Stimulated activated CD8-positive, alpha-beta memory T cell treated with anti-CD3 and anti-CD28 coated beads, Interleukin-4, amount 100 ng/mL, for 24 hours (primary cell): ENCODE measurements around the gene HERC5.
"Not testable (repeated sequence)": the region's sequence is repeated elsewhere in the genome, so short reads cannot be mapped to it uniquely, and the experiment has no call there.

Source experiments
- DNase-seq: peaks from one replicate; pipeline ENCODE4 v3.0.0-alpha.2; 2020; ENCODE audit warnings: low read depth

HERC5 gene

GRCh38 chr4:88448211-88448765 lies 8.6 kb upstream of the HERC5 start:
- not testable (repeated sequence) for DNase-seq

DNA sequence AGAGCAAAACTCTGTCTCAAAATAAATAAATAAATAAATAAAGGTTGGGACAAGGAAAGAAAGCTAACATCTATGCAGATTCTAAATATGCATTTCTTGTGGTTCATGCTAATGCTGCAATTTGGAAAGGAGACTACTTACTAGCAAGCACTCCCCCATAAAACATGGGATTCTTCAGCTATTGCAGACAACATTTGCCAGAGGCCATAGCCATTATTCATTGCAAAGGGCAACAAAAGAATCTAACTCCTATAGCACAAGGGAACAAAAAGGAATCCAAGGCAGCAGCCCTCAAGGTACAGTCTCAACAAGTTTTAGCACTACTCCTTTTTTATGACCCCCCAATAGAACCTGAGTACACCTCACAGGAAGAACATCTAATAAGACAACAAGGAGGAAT lies 8.0 kb upstream of the HERC5 start:
- no peak for DNase-seq

DNA sequence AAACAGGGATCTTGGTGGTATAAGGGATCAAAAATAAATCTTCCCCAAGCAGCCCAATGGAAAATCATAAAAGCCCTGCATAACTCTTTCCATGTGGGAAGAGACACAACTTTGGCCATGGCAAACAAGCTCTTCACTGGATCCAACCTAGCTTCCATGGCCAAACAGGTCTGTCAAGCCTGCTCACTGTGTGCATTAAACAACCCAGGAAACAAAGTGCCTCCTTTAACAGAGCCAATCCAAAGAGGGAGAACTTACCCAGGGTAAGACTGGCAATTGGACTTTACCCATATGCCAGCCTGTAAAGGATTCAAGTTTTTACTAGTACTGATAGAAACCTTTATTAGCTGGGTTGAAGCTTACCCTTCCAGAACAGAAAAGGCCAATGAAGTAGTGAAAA lies 7.6 kb upstream of the HERC5 start:
- no peak for DNase-seq

DNA sequence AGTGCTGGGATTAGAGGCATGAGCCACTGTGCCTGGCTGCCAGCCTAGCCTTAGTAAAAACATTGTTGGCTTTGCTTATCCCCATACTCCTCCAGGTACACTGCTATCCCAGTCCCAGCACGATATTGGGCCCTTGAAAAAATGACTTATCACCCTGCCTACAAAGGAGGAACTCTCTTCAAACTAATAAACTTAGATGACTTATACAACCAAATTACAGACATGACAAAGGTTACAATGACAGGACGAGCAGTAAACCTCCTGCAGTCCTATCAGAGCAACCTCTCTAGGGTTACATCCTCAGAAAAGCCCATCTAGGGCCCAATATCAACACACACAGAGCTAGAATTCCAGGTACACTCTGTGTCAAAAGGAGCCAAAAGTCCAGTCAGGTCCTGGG lies 5.7 kb upstream of the HERC5 start:
- DNase-seq = no peak

DNA sequence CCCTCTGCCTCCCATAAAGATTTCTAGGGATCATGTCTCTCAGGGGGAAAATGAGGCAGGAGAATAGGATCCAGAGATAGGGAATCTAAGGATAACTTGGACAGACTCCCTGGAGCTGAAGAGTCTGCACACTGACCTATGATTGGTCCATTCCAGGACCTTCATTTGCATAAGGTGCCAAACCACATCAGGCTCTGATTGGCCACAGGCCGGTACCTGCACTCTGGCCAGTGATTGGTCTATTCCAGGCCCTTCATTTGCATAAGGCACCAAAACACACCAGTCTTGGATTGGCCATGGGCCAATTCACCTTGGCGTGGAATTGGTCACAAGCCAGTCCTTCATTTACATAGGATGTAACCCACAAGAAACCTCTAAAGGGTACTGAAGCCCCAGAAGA lies 4.0 kb upstream of the HERC5 start:
- DNase-seq = no peak

GRCh38 chr4:88457307-88458103 lies 586 bp downstream of the HERC5 start:
- peak; percentile 12 for DNase-seq

DNA sequence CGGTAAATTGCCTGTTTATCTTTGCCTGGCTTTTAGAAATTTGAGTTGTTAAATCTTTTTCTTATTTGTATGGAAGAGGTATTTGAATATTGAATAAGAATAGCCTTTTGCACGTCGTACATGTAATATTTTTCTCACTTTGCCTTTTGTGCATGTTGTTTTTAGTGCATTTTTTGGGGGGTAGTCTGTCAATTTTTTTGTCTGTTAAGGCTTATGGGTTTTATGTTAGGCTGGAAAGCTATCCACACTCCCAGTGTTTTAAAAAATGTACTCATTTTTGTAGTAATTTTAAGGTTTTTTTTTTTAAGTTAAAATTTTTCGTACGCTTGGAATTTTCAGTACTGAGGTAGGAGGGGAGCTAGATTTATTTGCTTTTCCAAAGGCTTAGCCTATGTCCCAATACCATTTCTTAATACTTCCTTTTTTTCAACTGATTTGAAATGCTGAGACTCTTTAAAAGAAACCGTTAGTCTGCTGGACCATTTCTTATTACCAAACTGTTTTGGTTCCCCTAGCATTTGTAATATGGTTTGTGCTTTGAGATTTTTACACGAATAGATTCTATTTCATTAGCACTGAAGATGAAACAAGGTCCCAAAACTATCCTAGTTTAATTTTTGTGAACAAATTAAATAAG lies 1.3 kb downstream of the HERC5 start:
- no peak for DNase-seq

- no peak for DNase-seq
Measured at GRCh38 chr4:88465653-88466192, 8.8 kb downstream of the HERC5 start.

DNA sequence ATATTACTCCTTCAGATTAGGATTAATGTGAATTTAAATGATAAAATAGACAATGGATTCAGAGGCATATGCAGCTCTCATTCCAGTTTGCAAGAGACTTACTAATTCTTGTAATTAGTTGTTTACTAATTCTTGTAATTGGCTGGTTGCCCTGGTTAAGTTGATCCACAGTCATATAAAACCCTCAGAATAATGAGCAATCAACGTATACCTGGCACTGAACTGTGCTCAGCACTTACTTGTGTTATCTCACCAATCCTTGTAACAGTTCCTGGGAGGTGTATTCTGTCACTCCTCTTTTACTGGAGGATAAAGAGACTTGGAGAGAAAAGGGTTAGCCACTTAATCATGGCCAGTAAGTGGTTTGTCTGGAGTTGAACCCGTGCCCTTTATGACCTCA lies 10.5 kb downstream of the HERC5 start:
- DNase-seq = no peak

- DNase-seq = no peak
Measured at GRCh38 chr4:88477229-88477860, 20.4 kb downstream of the HERC5 start.

GRCh38 chr4:88478247-88478646 lies 21.3 kb downstream of the HERC5 start:
- DNase-seq = no peak

DNA sequence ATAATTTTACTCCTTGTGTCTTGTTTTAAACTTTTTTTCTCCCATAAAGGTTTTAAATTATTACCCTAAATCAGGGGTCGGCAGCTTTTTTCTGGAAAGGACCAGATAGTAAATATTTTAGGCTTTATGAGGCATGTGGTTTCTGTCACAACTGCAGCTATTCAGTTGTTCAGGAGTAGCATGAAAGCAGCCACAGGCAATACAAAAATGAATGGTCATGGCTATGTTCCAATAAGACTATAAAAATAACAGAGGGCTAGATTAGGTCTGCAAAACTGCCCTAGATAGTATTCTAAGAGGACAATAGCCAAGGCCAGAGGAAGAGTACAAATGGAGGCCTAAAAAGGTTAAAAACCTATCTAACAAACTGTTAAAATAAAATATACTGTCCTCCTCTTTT lies 24.6 kb downstream of the HERC5 start:
- no peak for DNase-seq

GRCh38 chr4:88489100-88489761 lies 32.3 kb downstream of the HERC5 start:
- no peak for DNase-seq

DNA sequence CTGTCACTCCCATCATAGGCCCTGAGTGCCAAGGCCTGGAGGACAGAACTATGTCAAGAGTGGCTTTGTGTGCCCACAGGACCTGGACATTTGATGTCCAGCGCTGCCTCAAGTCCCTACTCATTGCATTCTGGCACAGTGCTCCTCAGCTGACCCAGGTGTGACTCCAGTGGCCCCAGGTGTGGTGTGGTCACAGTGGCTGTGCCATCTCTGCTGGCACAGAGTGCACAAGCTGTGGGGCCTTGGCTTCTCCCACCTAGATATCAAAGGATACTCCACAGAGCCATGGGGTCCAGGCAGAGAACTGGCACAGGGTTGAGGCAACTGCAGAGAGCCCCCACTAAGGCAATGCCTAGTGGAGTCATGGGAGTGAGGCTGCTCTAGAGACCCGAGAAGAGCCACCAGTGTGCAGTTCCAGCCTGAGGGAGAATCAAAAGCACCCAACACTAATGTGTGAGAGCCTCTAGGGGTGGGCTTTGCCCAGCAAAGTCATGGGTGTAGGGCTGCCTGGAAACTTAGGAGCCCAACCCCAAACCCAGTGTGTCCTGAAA lies 41.0 kb downstream of the HERC5 start:
- no peak for DNase-seq

DNA sequence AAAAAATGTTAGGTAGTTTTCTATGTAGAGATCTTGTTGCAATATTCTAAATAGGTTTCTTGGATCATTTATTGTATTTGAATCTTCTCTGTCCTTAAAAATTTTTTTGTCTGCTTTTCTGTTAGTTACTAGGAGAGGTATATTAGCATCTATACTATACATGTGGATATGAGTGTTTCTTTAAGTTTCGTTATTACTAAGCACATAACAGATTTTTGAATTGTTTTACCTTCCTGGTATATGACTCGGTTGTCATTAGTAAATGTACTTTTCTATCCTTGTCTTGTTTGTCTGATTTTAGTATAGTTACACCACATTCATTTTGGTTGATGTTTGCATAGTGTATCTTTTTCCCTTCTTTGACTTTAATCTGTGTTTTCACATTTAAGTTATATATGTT lies 46.4 kb downstream of the HERC5 start:
- DNase-seq = no peak

DNA sequence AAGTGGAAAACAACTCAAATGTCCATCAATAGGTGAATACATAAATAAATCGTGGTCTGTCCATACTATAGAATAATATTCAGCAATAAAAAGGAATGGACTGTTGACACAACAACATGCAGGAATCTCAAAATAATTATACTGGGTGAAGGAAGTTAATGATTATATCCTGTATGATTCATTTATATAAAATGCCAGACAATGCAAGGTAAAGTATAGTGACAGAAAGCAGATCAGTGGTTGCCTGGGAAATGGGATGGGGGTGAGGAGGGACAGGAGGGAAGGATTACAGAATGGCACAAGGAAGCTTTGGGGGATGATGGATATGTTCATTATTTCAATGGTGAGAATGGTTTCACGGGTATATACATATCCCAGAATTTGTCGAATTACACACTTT lies 54.3 kb downstream of the HERC5 start:
- no peak for DNase-seq

DNA sequence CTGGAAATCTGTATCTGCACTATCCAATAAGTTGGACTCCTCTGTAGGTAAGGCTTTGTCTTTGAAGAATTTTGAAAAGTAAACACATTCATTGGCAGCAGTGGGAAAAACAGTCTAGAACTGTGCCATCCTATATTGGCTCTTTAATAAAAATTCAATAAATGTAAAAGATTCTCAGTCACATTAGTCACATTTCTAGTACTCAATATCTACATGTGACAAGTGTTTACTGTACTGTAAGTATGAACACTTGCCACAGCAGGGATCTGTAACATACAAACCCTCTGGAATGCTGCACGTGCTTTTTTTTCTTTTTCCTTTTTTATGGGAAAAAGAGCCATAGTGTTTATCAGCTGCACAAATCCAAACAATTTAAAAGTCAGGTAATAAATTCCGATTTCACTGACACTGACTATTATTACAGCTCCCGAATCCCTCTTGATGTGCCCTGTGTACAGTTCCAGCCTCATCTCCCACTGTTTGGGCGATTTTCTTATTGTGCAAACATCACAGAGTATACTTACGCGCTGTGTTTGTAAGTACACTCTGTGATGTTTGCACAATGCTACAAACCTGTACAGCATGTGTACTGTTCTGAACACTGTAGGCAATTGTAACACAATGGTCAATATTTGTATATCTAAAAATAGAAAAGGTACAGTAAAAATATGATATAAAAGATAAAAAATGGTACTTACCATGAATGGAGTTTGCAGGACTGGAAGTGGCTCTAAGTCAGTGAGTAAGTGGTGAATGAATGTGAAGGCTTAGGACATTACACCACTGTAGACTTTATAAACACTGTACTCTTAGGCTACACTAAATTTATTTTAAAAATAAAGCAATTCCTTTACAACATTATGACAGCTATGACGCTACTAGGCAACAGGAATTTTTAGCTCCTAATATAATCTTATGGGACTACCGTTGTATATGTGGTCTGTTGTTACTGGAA lies 57.9 kb downstream of the HERC5 start:
- no peak for DNase-seq

DNA sequence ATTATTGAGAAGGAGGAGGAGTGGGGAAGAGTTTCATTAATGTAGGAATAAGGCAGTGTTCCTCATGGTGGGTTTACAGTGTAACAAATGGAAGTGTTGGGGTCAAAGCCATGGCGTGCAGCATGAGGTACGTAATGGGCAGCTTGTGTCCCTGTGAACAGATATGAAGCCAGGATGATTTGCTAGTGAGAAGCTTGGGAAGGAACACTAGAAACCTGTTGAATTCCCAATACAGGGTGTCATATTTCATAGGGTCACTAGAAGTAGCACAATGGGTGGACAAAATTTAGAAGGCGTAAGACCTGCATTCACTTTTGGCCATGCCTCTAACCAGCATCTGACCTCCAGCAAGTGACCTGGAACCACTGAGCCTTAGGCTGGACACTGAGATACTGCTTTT lies 59.8 kb downstream of the HERC5 start:
- no peak for DNase-seq

- DNase-seq = no peak
Measured at GRCh38 chr4:88517825-88518224, 60.9 kb downstream of the HERC5 start.

GRCh38 chr4:88518911-88519310 lies 62.0 kb downstream of the HERC5 start:
- no peak for DNase-seq
